Measurements from ENCODE around the gene KLHL28. TPM values are rescaled to one million over a fixed set of nuclear protein-coding genes. Genes with fewer than 3 reads are reported as not detected.
"Not testable (repeated sequence)": the region's sequence is repeated elsewhere in the genome, so short reads cannot be mapped to it uniquely, and the experiment has no call there.

The KLHL28 gene
- total and polyA plus RNA-seq, 2 donors (not counting 3 experiments of a cell fraction or from before 2014, with no cell fraction given): 2.9 to 7.3 TPM

GRCh38 chr14:44893535-44893934 is 68.2 kb downstream of the KLHL28 start:
- Histone ChIP-seq H3K27ac (ENCODE audit: insufficient read depth, low read depth, low read length) (no peak overlapping the region), H3K9me1 (replicated peaks; ENCODE audit: control insufficient read depth, extremely low read depth, insufficient read depth, low read length) (no peaks in the 10 kb centered on the region), H3K4me2 (ENCODE audit: insufficient read depth, low read length) (no peak overlapping the region), H3K36me3 (ENCODE audit: control insufficient read depth in 2 of 2, extremely low read depth in 1 of 2, insufficient read depth in 2 of 2, low read length in 2 of 2) (no peaks in the 10 kb centered on the region), H3K79me2 (ENCODE audit: control insufficient read depth, insufficient read depth, low read length) (no peaks in the 10 kb centered on the region), H4K20me1 (replicated peaks; ENCODE audit: control insufficient read depth, extremely low read depth, insufficient read depth, low read length) (no peaks in the 10 kb centered on the region), H2AFZ (ENCODE audit: low read depth, low read length) (no peak overlapping the region), H3K4me1 (ENCODE audit: control insufficient read depth, extremely low read depth, insufficient read depth, low read length) (peaks cover 10% of the 10 kb centered on the region), H3K4me3 (replicated peaks in 1 of 3; ENCODE audit: insufficient read depth in 1 of 3, low read depth in 1 of 3, low read length in 3 of 3) (no peak overlapping the region), H3K9ac (replicated peaks; ENCODE audit: extremely low read depth, insufficient read depth, low read length) (no peak overlapping the region), H3K9me3 (replicated peaks; ENCODE audit: control insufficient read depth, insufficient read depth, low read length) (no peaks in the 10 kb centered on the region), H3K27me3 (ENCODE audit: control insufficient read depth in 2 of 2, insufficient read depth in 2 of 2, low read length in 2 of 2) (no peaks in the 10 kb centered on the region)
- no TSS peak for BruUV-seq (replicated peaks)
- TF ChIP-seq GATA2 (IDR thresholded peaks at IDR 0.05; ENCODE audit: insufficient read depth, insufficient read length, low read depth, low read length): no peak
- TF ChIP-seq CTCF (IDR thresholded peaks at IDR 0.05; ENCODE audit: extremely low read depth in 1 of 2, insufficient read depth in 1 of 2, low read depth in 1 of 2, low read length in 2 of 2): no peak
- TF ChIP-seq FOS (IDR thresholded peaks at IDR 0.05; ENCODE audit: borderline replicate concordance, insufficient read depth, low read length): no peak
- TF ChIP-seq POLR2A (IDR thresholded peaks at IDR 0.05; ENCODE audit: low read depth, low read length): no peak
- no peak for TF ChIP-seq MYC (IDR thresholded peaks at IDR 0.05; ENCODE audit: low read depth, low read length)
- no peak for TF ChIP-seq MAX (IDR thresholded peaks at IDR 0.05; ENCODE audit: insufficient read depth, insufficient read length)
- no peak for TF ChIP-seq EZH2 (IDR thresholded peaks at IDR 0.05; ENCODE audit: borderline replicate concordance, low read depth, low read length, severe bottlenecking)
- no peak for TF ChIP-seq JUN (IDR thresholded peaks at IDR 0.05; ENCODE audit: borderline replicate concordance, insufficient read depth, insufficient read length, low read depth)
- TF ChIP-seq POLR2AphosphoS5 (IDR thresholded peaks at IDR 0.05; ENCODE audit: insufficient read depth, low read depth, low read length): no peak
- ChIA-PET POLR2A (no interaction called here), CTCF (no interaction called here)
- DNase-seq (ENCODE audit: low read depth, low spot score) (no peak), FAIRE-seq (no peak)
- dilution Hi-C loops (cut with MboI; ENCODE audit: extremely low pct_ligation_motif_present, low sequenced_read_pairs) (no loop called here), intact Hi-C loops (cut with micrococcal nuclease) (no loop called here)

GRCh38 chr14:44891726-44892372 is 69.9 kb downstream of the KLHL28 start:
- H3K79me2 ChIP-seq (ENCODE audit: control insufficient read depth, insufficient read depth, low read length); H3K27ac ChIP-seq (ENCODE audit: insufficient read depth, low read depth, low read length); H3K9me3 ChIP-seq (replicated peaks; ENCODE audit: control insufficient read depth, insufficient read depth, low read length); H2AFZ ChIP-seq (ENCODE audit: low read depth, low read length); H3K36me3 ChIP-seq (ENCODE audit: control insufficient read depth in 2 of 2, extremely low read depth in 1 of 2, insufficient read depth in 2 of 2, low read length in 2 of 2); H3K4me1 ChIP-seq (ENCODE audit: control insufficient read depth, extremely low read depth, insufficient read depth, low read length); H3K4me3 ChIP-seq (replicated peaks in 1 of 3; ENCODE audit: insufficient read depth in 1 of 3, low read depth in 1 of 3, low read length in 3 of 3); BruUV-seq (replicated peaks); H3K9ac ChIP-seq (replicated peaks; ENCODE audit: extremely low read depth, insufficient read depth, low read length); H3K27me3 ChIP-seq (ENCODE audit: control insufficient read depth in 2 of 2, insufficient read depth in 2 of 2, low read length in 2 of 2); POLR2A ChIA-PET; H3K9me1 ChIP-seq (replicated peaks; ENCODE audit: control insufficient read depth, extremely low read depth, insufficient read depth, low read length); dilution Hi-C loops (cut with MboI; ENCODE audit: extremely low pct_ligation_motif_present, low sequenced_read_pairs); H4K20me1 ChIP-seq (replicated peaks; ENCODE audit: control insufficient read depth, extremely low read depth, insufficient read depth, low read length); H3K4me2 ChIP-seq (ENCODE audit: insufficient read depth, low read length); DNase-seq (ENCODE audit: low read depth, low spot score); FAIRE-seq; intact Hi-C loops (cut with micrococcal nuclease); CTCF ChIA-PET: not testable (repeated sequence)

Measured in endothelial cell of umbilical vein (primary cell).